Transverse colon (tissue), 3 donors: ENCODE data around the gene EYS.

Experiments
- CTCF ChIP-seq, 5 experiments: fragments of 200-600 bp in 3 of 5; fragments of 450-650 bp in 2 of 5; sonication (generic) in 3 of 5; IDR thresholded peaks; 1 replicate in 2 of 5; 2 replicates in 3 of 5; pipeline ENCODE4 v1.5.1; 2016 to 2017; ENCODE audit warnings: antibody characterized with exemption in 5 of 5, inconsistent platforms in 3 of 5, mild to moderate bottlenecking in 2 of 5, moderate library complexity in 1 of 5
- EP300 ChIP-seq: sonication (generic); formaldehyde crosslinking; IDR thresholded peaks from one replicate; pipeline ENCODE4 v1.6.1; 2017; ENCODE audit warnings: antibody characterized with exemption, low read depth
- POLR2A ChIP-seq: fragments of 450-650 bp; IDR thresholded peaks from one replicate; pipeline ENCODE4 v1.6.1; 2016; ENCODE audit warnings: antibody characterized with exemption, mild to moderate bottlenecking, moderate library complexity

- no peak for TF ChIP-seq CTCF (IDR thresholded peaks at IDR 0.05)
- no peak for TF ChIP-seq EP300
- TF ChIP-seq POLR2A = no peak
Measured at GRCh38 chr6:63757826-63758225, 1949.2 kb downstream of the EYS start.
